SJSA1 (cell line): Measurements from ENCODE around the gene RBM38. TPM values are rescaled to one million over a fixed set of nuclear protein-coding genes. Genes with fewer than 3 reads are reported as not detected.
"Not testable (repeated sequence)": the region's sequence is repeated elsewhere in the genome, so short reads cannot be mapped to it uniquely, and the experiment has no call there.

ENCODE experiments used
- DNase-seq, 2 experiments: peaks; one replicate each; pipeline ENCODE4 v3.0.0-alpha.2; 2015 to 2020; ENCODE audit warnings: low spot score in 2 of 2, low read depth in 1 of 2
- H3K27ac ChIP-seq: fragments of 250-450 bp; sonication (Bioruptor Pico); 2 replicates; pipeline ENCODE4 v1.5.1; 2020; ENCODE audit warnings: mild to moderate bottlenecking, moderate library complexity
- H3K27me3 ChIP-seq: fragments of 250-450 bp; sonication (Bioruptor Pico); replicated peaks from 2 replicates; pipeline ENCODE4 v1.5.1; 2020; ENCODE audit warnings: mild to moderate bottlenecking, moderate library complexity
- H3K36me3 ChIP-seq: fragments of 250-450 bp; sonication (Bioruptor Pico); 2 replicates; pipeline ENCODE4 v1.5.1; 2020; ENCODE audit warnings: mild to moderate bottlenecking
- H3K4me1 ChIP-seq: fragments of 250-450 bp; sonication (Bioruptor Pico); replicated peaks from 2 replicates; pipeline ENCODE4 v1.6.1; 2021; ENCODE audit warnings: mild to moderate bottlenecking
- H3K4me3 ChIP-seq: fragments of 250-450 bp; sonication (Bioruptor Pico); 2 replicates; pipeline ENCODE4 v1.5.1; 2020; ENCODE audit warnings: mild to moderate bottlenecking
- H3K9me3 ChIP-seq: fragments of 250-450 bp; sonication (Bioruptor Pico); replicated peaks from 2 replicates; pipeline ENCODE4 v1.5.1; 2020; ENCODE audit warnings: mild to moderate bottlenecking
- total RNA-seq: library from RNA; depleted of rRNA; stranded (reverse); fragments of >200 nt; shearing (Covaris generic); gene quantifications from 2 replicates; pipeline ENCODE4 v1.2.3, GENCODE V29; 2014

RBM38 gene
- total RNA-seq, 1 experiment from 2014 or later, result 20.8 TPM

GRCh38 chr20:57417830-57418780, 26.9 kb downstream of the RBM38 start:
- Histone ChIP-seq H3K27me3 (0 out of 2 replicates have a peak, but pooled peaks cover 5% of the 10 kb centered on the region), H3K36me3 (no peaks in the 10 kb centered on the region), H3K9me3 (no peaks in the 10 kb centered on the region), H3K4me3 (no peak overlapping the region), H3K27ac (no peak overlapping the region), H3K4me1 (peaks cover 8% of the 10 kb centered on the region)
- DNase-seq, result no peak

GRCh38 chr20:57419479-57419878, 28.3 kb downstream of the RBM38 start:
- H3K4me1 ChIP-seq, H3K9me3 ChIP-seq, H3K36me3 ChIP-seq, H3K27me3 ChIP-seq, DNase-seq, H3K27ac ChIP-seq, H3K4me3 ChIP-seq: not testable (repeated sequence)

- no peak overlapping the region for H3K4me3 ChIP-seq
- H3K4me1 ChIP-seq, result no peaks in the 10 kb centered on the region
- no peaks in the 10 kb centered on the region for H3K36me3 ChIP-seq
- H3K9me3 ChIP-seq, result no peaks in the 10 kb centered on the region
- H3K27me3 ChIP-seq, result 0 out of 2 replicates have a peak, but pooled peaks cover 5% of the 10 kb centered on the region
- H3K27ac ChIP-seq, result no peak overlapping the region
- no peak for DNase-seq
Measured at GRCh38 chr20:57420571-57421252, 29.5 kb downstream of the RBM38 start.

- H3K27me3 ChIP-seq, result 0 out of 2 replicates have a peak, but pooled peaks cover 5% of the 10 kb centered on the region
- H3K36me3 ChIP-seq, result no peaks in the 10 kb centered on the region
- no peaks in the 10 kb centered on the region for H3K4me1 ChIP-seq
- no peak for DNase-seq
- no peaks in the 10 kb centered on the region for H3K9me3 ChIP-seq
- no peak overlapping the region for H3K27ac ChIP-seq
- H3K4me3 ChIP-seq, result no peak overlapping the region
Measured at GRCh38 chr20:57421253-57422220, 30.3 kb downstream of the RBM38 start.

GRCh38 chr20:57422254-57422653, 31.1 kb downstream of the RBM38 start:
- H3K4me1 ChIP-seq, result no peaks in the 10 kb centered on the region
- no peak for DNase-seq
- no peak overlapping the region for H3K27ac ChIP-seq
- H3K27me3 ChIP-seq, result 0 out of 2 replicates have a peak, but pooled peaks cover 5% of the 10 kb centered on the region
- no peaks in the 10 kb centered on the region for H3K36me3 ChIP-seq
- H3K9me3 ChIP-seq, result no peaks in the 10 kb centered on the region
- H3K4me3 ChIP-seq, result no peak overlapping the region

- H3K9me3 ChIP-seq, result no peaks in the 10 kb centered on the region
- DNase-seq, result no peak
- H3K4me3 ChIP-seq, result no peak overlapping the region
- H3K27ac ChIP-seq, result no peak overlapping the region
- H3K36me3 ChIP-seq, result no peaks in the 10 kb centered on the region
- no peaks in the 10 kb centered on the region for H3K27me3 ChIP-seq
- peaks cover 6% of the 10 kb centered on the region for H3K4me1 ChIP-seq
Measured at GRCh38 chr20:57425150-57426013, 34.2 kb downstream of the RBM38 start.

- no peak overlapping the region for H3K4me3 ChIP-seq
- DNase-seq, result no peak
- H3K36me3 ChIP-seq, result no peaks in the 10 kb centered on the region
- peaks cover 6% of the 10 kb centered on the region for H3K4me1 ChIP-seq
- no peaks in the 10 kb centered on the region for H3K27me3 ChIP-seq
- H3K9me3 ChIP-seq, result no peaks in the 10 kb centered on the region
- no peak overlapping the region for H3K27ac ChIP-seq
Measured at GRCh38 chr20:57426271-57426689, 35.1 kb downstream of the RBM38 start.

GRCh38 chr20:57426831-57427230, 35.6 kb downstream of the RBM38 start:
- H3K27ac ChIP-seq, result no peak overlapping the region
- no peaks in the 10 kb centered on the region for H3K27me3 ChIP-seq
- no peaks in the 10 kb centered on the region for H3K36me3 ChIP-seq
- peaks cover 6% of the 10 kb centered on the region for H3K4me1 ChIP-seq
- DNase-seq, result no peak
- no peak overlapping the region for H3K4me3 ChIP-seq
- H3K9me3 ChIP-seq, result no peaks in the 10 kb centered on the region

- Histone ChIP-seq H3K27me3 (no peaks in the 10 kb centered on the region), H3K36me3 (no peaks in the 10 kb centered on the region), H3K9me3 (no peaks in the 10 kb centered on the region), H3K4me3 (no peak overlapping the region), H3K4me1 (peaks cover 6% of the 10 kb centered on the region), H3K27ac (no peak overlapping the region)
- DNase-seq, result peak in 1 of 2 experiments; percentile 38
Measured at GRCh38 chr20:57428324-57429158, 37.3 kb downstream of the RBM38 start.

GRCh38 chr20:57429159-57429496, 37.9 kb downstream of the RBM38 start:
- Histone ChIP-seq H3K36me3 (no peaks in the 10 kb centered on the region), H3K4me3 (no peak overlapping the region), H3K9me3 (no peaks in the 10 kb centered on the region), H3K4me1 (peaks cover 6% of the 10 kb centered on the region), H3K27me3 (no peaks in the 10 kb centered on the region), H3K27ac (no peak overlapping the region)
- DNase-seq, result no peak

- Histone ChIP-seq H3K4me3 (no peak overlapping the region), H3K36me3 (no peaks in the 10 kb centered on the region), H3K4me1 (peaks cover 6% of the 10 kb centered on the region), H3K27ac (no peak overlapping the region), H3K9me3 (no peaks in the 10 kb centered on the region), H3K27me3 (no peaks in the 10 kb centered on the region)
- DNase-seq, result peak in 1 of 2 experiments; percentile 47
Measured at GRCh38 chr20:57429580-57430200, 38.5 kb downstream of the RBM38 start.

- not testable (repeated sequence) for H3K4me3 ChIP-seq, H3K36me3 ChIP-seq, H3K9me3 ChIP-seq, DNase-seq, H3K27me3 ChIP-seq, H3K27ac ChIP-seq
- H3K4me1 ChIP-seq, result peaks cover 10% of the 10 kb centered on the region
Measured at GRCh38 chr20:57430201-57430596, 39.0 kb downstream of the RBM38 start.
